ENCODE data around the gene FAM72A.

DNA sequence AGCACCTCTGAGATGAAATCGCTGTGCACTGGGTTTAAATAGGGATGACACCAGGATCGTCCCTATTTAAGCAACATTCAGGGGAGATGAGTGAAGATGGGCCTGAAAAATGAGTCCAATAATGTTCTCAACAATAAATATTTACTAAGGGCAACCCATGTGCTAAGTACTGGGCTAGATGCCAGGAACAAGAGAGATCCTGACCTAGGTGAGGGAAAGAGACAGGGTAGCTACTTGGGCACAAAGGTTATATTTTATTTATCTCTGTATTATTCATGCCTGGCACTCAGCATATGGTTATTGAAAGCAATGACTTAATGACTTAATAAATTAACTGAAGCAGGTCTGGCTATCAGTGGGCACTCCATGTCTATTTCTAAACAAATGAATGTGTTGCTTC, 58.0 kb downstream of the FAM72A start:
- TF ChIP-seq EZH2 (IDR thresholded peaks at IDR 0.05), result no peak
- no peak for TF ChIP-seq POLR2AphosphoS5 (IDR thresholded peaks at IDR 0.05; ENCODE audit: borderline replicate concordance, low read depth, low read length)

Data from SK-N-MC (cell line).